ENCODE data around the gene PTPRK.

- TF ChIP-seq, protein P1, sequence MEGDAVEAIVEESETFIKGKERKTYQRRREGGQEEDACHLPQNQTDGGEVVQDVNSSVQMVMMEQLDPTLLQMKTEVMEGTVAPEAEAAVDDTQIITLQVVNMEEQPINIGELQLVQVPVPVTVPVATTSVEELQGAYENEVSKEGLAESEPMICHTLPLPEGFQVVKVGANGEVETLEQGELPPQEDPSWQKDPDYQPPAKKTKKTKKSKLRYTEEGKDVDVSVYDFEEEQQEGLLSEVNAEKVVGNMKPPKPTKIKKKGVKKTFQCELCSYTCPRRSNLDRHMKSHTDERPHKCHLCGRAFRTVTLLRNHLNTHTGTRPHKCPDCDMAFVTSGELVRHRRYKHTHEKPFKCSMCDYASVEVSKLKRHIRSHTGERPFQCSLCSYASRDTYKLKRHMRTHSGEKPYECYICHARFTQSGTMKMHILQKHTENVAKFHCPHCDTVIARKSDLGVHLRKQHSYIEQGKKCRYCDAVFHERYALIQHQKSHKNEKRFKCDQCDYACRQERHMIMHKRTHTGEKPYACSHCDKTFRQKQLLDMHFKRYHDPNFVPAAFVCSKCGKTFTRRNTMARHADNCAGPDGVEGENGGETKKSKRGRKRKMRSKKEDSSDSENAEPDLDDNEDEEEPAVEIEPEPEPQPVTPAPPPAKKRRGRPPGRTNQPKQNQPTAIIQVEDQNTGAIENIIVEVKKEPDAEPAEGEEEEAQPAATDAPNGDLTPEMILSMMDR (IDR thresholded peaks at IDR 0.05): no peak
- TF ChIP-seq POLR2AphosphoS5 (IDR thresholded peaks at IDR 0.05) (no peak), EP300 (IDR thresholded peaks at IDR 0.05) (no peak), POLR2A (IDR thresholded peaks at IDR 0.05) (no peak)
Observed at GRCh38 chr6:128007658-128008057, 512.7 kb downstream of the PTPRK start.

Measured in suprapubic skin (tissue), 4 donors.